ENCODE results near the gene SFTPA1. TPM values are rescaled to one million over a fixed set of nuclear protein-coding genes. Genes with fewer than 3 reads are reported as not detected.
"Not testable (repeated sequence)": the region's sequence is repeated elsewhere in the genome, so short reads cannot be mapped to it uniquely, and the experiment has no call there.

Gene SFTPA1
- total and polyA plus RNA-seq, 7 experiments from 2014 or later: not detected

DNA sequence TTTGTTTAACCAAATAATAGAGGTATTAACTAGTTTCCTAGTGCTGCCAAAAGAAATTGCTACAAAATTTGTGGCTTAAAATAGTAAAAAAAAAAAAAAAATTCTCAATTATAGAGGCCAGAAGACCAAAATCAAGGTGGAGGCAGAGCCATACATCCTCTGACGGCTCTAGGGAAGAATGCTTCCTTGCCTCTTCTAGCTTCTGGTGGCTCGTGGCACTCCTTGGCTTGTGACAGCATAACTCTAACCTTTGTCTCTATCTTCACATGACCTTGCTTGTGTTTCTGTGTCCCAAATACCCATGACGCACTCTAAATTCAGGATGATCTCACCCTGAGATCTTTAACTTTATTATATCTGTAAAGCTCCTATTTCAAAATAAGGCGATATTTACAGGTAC lies 53.9 kb downstream of the SFTPA1 start:
- H3K27me3 Mint-ChIP-seq; H3K36me3 Mint-ChIP-seq; H3K4me3 Mint-ChIP-seq; ATAC-seq; POLR2A ChIA-PET; H3K27me3 ChIP-seq (ENCODE audit: control insufficient read depth in 2 of 2, insufficient read depth in 2 of 2, low read length in 2 of 2); H3K4me1 ChIP-seq (ENCODE audit: control insufficient read depth in 2 of 2, insufficient read depth in 2 of 2, low read length in 2 of 2); CTCF ChIA-PET; H3K4me1 Mint-ChIP-seq; DNase-seq; H3K9me3 Mint-ChIP-seq; H3K9me3 ChIP-seq (ENCODE audit: control insufficient read depth in 2 of 3, low read length in 3 of 3); H3K4me3 ChIP-seq (ENCODE audit: low read length); H3K27ac Mint-ChIP-seq; intact Hi-C loops (cut with micrococcal nuclease); H3K27ac ChIP-seq (ENCODE audit: low read depth, low read length); H3K36me3 ChIP-seq (ENCODE audit: control insufficient read depth in 2 of 3, insufficient read depth in 3 of 3, low read length in 3 of 3): not testable (repeated sequence)

Other genes with a start within 250 kb of the SFTPA1 start
- 1 to 10 TPM in 2 of 5 experiments, under 1 TPM in 3; 0.58 to 2.0 (median 0.76) TPM for gene ZCCHC24, start 165.3 kb upstream of the SFTPA1 start, total RNA-seq
- under 1 TPM; 0.30 to 0.54 TPM for gene ZCCHC24, start 165.3 kb upstream of the SFTPA1 start, polyA plus RNA-seq
- gene EIF5AL1, start 98.4 kb upstream of the SFTPA1 start, total RNA-seq: 1 to 10 TPM in 1 of 5 experiments, under 1 TPM in 3, not detected in 1; 0.15 to 1.0 (median 0.48) TPM
- under 1 TPM; 0.06 to 0.32 TPM for gene EIF5AL1, start 98.4 kb upstream of the SFTPA1 start, polyA plus RNA-seq
- gene SFTPA2, start 50.5 kb upstream of the SFTPA1 start, total RNA-seq: not detected
- gene SFTPA2, start 50.5 kb upstream of the SFTPA1 start, polyA plus RNA-seq: not detected
- gene NUTM2B, start 92.3 kb downstream of the SFTPA1 start, total RNA-seq: 1 to 10 TPM; 1.2 to 3.6 (median 2.0) TPM
- gene NUTM2B, start 92.3 kb downstream of the SFTPA1 start, polyA plus RNA-seq: under 1 TPM; 0.09 to 0.11 TPM
- under 1 TPM; 0.12 to 0.89 (median 0.49) TPM for gene NUTM2E, start 215.8 kb downstream of the SFTPA1 start, total RNA-seq
- not detected for gene NUTM2E, start 215.8 kb downstream of the SFTPA1 start, polyA plus RNA-seq

Data from naive thymus-derived CD4-positive, alpha-beta T cell (primary cell).